HG02623 (cell line): ENCODE data around the gene IQCK.

Source experiments
- ATAC-seq: cut with Tn5 transposase; IDR thresholded peaks from one replicate; pipeline ENCODE4 v1.9.1; 2021; ENCODE audit warnings: moderate library complexity; ENCODE audit not compliant: unreplicated experiment

Gene IQCK

GRCh38 chr16:19830902-19831560, 113.0 kb downstream of the IQCK start:
- ATAC-seq = no peak

GRCh38 chr16:19831678-19832077, 113.6 kb downstream of the IQCK start:
- ATAC-seq = no peak

- ATAC-seq = no peak
Measured at GRCh38 chr16:19833176-19833575, 115.1 kb downstream of the IQCK start.

GRCh38 chr16:19833581-19833980, 115.5 kb downstream of the IQCK start:
- no peak for ATAC-seq

- ATAC-seq = no peak
Measured at GRCh38 chr16:19835196-19835595, 117.1 kb downstream of the IQCK start.

- ATAC-seq = no peak
Measured at GRCh38 chr16:19835968-19836421, 117.9 kb downstream of the IQCK start.

GRCh38 chr16:19837331-19837980, 119.4 kb downstream of the IQCK start:
- no peak for ATAC-seq

GRCh38 chr16:19837984-19838707, 120.1 kb downstream of the IQCK start:
- ATAC-seq = no peak

- no peak for ATAC-seq
Measured at GRCh38 chr16:19840524-19841110, 122.5 kb downstream of the IQCK start.

- no peak for ATAC-seq
Measured at GRCh38 chr16:19841184-19841583, 123.1 kb downstream of the IQCK start.

- no peak for ATAC-seq
Measured at GRCh38 chr16:19842426-19843157, 124.5 kb downstream of the IQCK start.

- no peak for ATAC-seq
Measured at GRCh38 chr16:19843371-19843770, 125.3 kb downstream of the IQCK start.

- no peak for ATAC-seq
Measured at GRCh38 chr16:19844945-19845641, 127.0 kb downstream of the IQCK start.

- no peak for ATAC-seq
Measured at GRCh38 chr16:19846436-19846835, 128.4 kb downstream of the IQCK start.

- no peak for ATAC-seq
Measured at GRCh38 chr16:19848756-19849155, 130.7 kb downstream of the IQCK start.

- no peak for ATAC-seq
Measured at GRCh38 chr16:19850131-19850817, 132.2 kb downstream of the IQCK start.

GRCh38 chr16:19851476-19851875, 133.4 kb downstream of the IQCK start:
- ATAC-seq = no peak

- ATAC-seq = no peak
Measured at GRCh38 chr16:19853132-19853741, 135.2 kb downstream of the IQCK start.
